C4-2B (cell line): ENCODE results near the gene TLX3.

Source experiments
- CTCF ChIP-seq: fragments of 450-650 bp; conservative IDR thresholded peaks from 2 replicates; pipeline ENCODE4 v1.5.1; 2017; ENCODE audit warnings: mild to moderate bottlenecking
- ZFX ChIP-seq: fragments of 450-650 bp; IDR thresholded peaks from 2 replicates; pipeline ENCODE4 v1.6.1; 2017

DNA sequence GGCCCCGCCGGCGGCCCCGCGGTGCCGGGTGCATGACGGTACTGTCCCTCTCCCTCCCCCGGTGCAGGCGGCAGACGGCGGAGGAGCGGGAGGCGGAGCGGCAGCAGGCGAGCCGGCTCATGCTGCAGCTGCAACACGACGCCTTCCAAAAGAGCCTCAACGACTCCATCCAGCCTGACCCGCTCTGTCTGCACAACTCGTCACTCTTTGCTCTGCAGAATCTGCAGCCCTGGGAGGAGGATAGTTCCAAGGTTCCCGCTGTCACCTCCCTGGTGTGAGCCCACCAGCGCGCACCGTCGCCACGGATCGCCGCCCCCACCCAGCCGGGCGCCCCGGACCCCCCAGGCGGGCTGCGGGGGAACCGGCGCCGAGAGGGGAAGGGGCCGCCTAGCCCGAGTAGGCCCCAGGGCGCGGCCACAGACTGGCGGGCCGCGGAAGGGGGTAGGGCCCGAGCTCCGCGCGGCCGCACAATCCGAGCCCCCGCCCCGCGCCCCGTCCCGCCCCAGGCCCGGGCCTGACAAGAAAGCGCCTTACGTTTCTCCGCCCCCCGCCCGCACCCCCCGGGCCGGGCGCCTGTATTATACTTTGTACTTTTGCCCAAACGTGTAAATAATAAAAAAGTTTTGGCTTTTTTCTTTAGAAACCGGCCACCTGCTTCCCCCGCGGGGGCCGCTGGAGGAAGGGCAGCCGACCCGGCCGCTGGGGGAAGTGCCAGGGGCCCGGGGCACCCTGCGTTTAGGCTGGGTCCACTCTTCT is 2.5 kb downstream of the TLX3 start:
- TF ChIP-seq CTCF (no peak), ZFX (no peak)
